SJSA1 (cell line): Measurements from ENCODE around the gene B3GAT1. TPM values are rescaled to one million over a fixed set of nuclear protein-coding genes. Genes with fewer than 3 reads are reported as not detected.
"Not testable (repeated sequence)": the region's sequence is repeated elsewhere in the genome, so short reads cannot be mapped to it uniquely, and the experiment has no call there.

ENCODE experiments used
- DNase-seq, 2 experiments: peaks; one replicate each; pipeline ENCODE4 v3.0.0-alpha.2; 2015 to 2020; ENCODE audit warnings: low spot score in 2 of 2, low read depth in 1 of 2
- H3K27ac ChIP-seq: fragments of 250-450 bp; sonication (Bioruptor Pico); 2 replicates; pipeline ENCODE4 v1.5.1; 2020; ENCODE audit warnings: mild to moderate bottlenecking, moderate library complexity
- H3K27me3 ChIP-seq: fragments of 250-450 bp; sonication (Bioruptor Pico); replicated peaks from 2 replicates; pipeline ENCODE4 v1.5.1; 2020; ENCODE audit warnings: mild to moderate bottlenecking, moderate library complexity
- H3K36me3 ChIP-seq: fragments of 250-450 bp; sonication (Bioruptor Pico); 2 replicates; pipeline ENCODE4 v1.5.1; 2020; ENCODE audit warnings: mild to moderate bottlenecking
- H3K4me1 ChIP-seq: fragments of 250-450 bp; sonication (Bioruptor Pico); replicated peaks from 2 replicates; pipeline ENCODE4 v1.6.1; 2021; ENCODE audit warnings: mild to moderate bottlenecking
- H3K4me3 ChIP-seq: fragments of 250-450 bp; sonication (Bioruptor Pico); 2 replicates; pipeline ENCODE4 v1.5.1; 2020; ENCODE audit warnings: mild to moderate bottlenecking
- H3K9me3 ChIP-seq: fragments of 250-450 bp; sonication (Bioruptor Pico); replicated peaks from 2 replicates; pipeline ENCODE4 v1.5.1; 2020; ENCODE audit warnings: mild to moderate bottlenecking
- total RNA-seq: library from RNA; depleted of rRNA; stranded (reverse); fragments of >200 nt; shearing (Covaris generic); gene quantifications from 2 replicates; pipeline ENCODE4 v1.2.3, GENCODE V29; 2014; rRNA removed

Gene B3GAT1, protein sequence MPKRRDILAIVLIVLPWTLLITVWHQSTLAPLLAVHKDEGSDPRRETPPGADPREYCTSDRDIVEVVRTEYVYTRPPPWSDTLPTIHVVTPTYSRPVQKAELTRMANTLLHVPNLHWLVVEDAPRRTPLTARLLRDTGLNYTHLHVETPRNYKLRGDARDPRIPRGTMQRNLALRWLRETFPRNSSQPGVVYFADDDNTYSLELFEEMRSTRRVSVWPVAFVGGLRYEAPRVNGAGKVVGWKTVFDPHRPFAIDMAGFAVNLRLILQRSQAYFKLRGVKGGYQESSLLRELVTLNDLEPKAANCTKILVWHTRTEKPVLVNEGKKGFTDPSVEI
- total RNA-seq, result not detected in 2 replicates

- no peak within 1 kb of the TSS for H3K4me3 ChIP-seq
- no peaks in the 10 kb centered on the region for H3K36me3 ChIP-seq
- no peak within 1 kb of the TSS for H3K27ac ChIP-seq
- no peak for DNase-seq
- H3K27me3 ChIP-seq, result peaks cover 12% of the 10 kb centered on the region; the same call in 1 of the 2 replicates
- no peaks in the 10 kb centered on the region for H3K4me1 ChIP-seq
- no peaks in the 10 kb centered on the region for H3K9me3 ChIP-seq
Measured at GRCh38 chr11:134412203-134413042, at the start of gene B3GAT1. Gene B3GAT1 (minus strand): TSS chr11:134412242. CDS start chr11:134387659, 24,583 bp downstream.

- DNase-seq, result no peak
- no peaks in the 10 kb centered on the region for H3K27me3 ChIP-seq
- H3K36me3 ChIP-seq, result no peaks in the 10 kb centered on the region
- H3K9me3 ChIP-seq, result no peaks in the 10 kb centered on the region
- no peaks in the 10 kb centered on the region for H3K4me1 ChIP-seq
- no peak overlapping the region for H3K4me3 ChIP-seq
- no peak overlapping the region for H3K27ac ChIP-seq
Measured at GRCh38 chr11:134461621-134462020, 49.6 kb upstream of the B3GAT1 start.

GRCh38 chr11:134460881-134461280, 48.8 kb upstream of the B3GAT1 start:
- Histone ChIP-seq H3K4me1 (no peaks in the 10 kb centered on the region), H3K36me3 (no peaks in the 10 kb centered on the region), H3K4me3 (no peak overlapping the region), H3K9me3 (no peaks in the 10 kb centered on the region), H3K27ac (no peak overlapping the region), H3K27me3 (no peaks in the 10 kb centered on the region)
- DNase-seq, result no peak

DNA sequence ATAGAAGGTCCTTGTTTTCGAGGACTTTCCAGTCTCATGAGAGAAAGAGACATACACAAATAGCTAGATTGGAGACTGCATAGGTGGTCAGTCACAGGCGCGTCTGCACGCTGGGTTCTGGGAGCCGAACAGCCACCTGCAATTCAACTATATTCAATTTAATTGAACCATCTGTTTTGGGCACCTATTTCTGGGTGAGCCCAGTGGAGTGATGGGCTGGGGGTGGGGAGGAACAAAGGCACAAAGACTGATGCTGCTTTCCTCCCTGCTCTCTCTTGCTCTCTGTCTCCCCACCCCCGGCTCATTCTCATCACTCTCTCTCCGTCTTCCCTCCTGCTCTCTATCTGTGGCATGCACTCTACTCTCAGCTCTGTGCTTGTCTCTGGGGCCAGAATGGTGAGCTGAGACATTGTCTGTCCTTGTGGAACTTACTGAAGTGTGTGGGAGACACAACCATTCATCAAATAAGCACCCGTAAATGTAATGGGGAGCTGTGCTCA, 48.1 kb upstream of the B3GAT1 start:
- Histone ChIP-seq H3K27me3 (no peaks in the 10 kb centered on the region), H3K36me3 (no peaks in the 10 kb centered on the region), H3K27ac (no peak overlapping the region), H3K4me3 (no peak overlapping the region), H3K9me3 (no peaks in the 10 kb centered on the region), H3K4me1 (no peaks in the 10 kb centered on the region)
- no peak for DNase-seq

GRCh38 chr11:134459246-134460061, 47.4 kb upstream of the B3GAT1 start:
- no peaks in the 10 kb centered on the region for H3K9me3 ChIP-seq
- no peak overlapping the region for H3K4me3 ChIP-seq
- H3K36me3 ChIP-seq, result no peaks in the 10 kb centered on the region
- H3K27ac ChIP-seq, result no peak overlapping the region
- no peaks in the 10 kb centered on the region for H3K4me1 ChIP-seq
- no peaks in the 10 kb centered on the region for H3K27me3 ChIP-seq
- no peak for DNase-seq

DNA sequence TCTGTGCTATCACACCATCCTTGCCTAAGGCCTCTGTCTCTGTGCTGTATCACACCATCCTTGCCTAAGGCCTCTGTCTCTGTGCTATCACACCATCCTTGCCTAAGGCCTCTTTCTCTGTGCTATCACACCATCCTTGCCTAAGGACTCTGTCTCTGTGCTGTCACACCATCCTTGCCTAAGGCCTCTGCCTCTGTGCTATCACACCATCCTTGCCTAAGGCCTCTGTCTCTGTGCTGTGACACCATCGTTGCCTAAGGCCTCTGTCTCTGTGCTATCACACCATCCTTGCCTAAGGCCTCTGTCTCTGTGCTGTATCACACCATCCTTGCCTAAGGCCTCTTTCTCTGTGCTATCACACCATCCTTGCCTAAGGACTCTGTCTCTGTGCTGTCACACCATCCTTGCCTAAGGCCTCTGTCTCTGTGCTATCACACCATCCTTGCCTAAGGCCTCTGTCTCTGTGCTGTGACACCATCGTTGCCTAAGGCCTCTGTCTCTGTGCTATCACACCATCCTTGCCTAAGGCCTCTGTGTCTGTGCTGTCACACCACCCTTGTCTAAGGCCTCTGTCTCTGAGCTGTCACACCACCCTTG, 45.5 kb upstream of the B3GAT1 start:
- not testable (repeated sequence) for H3K4me1 ChIP-seq, H3K9me3 ChIP-seq, H3K36me3 ChIP-seq, H3K27me3 ChIP-seq, H3K4me3 ChIP-seq, DNase-seq, H3K27ac ChIP-seq

- H3K27ac ChIP-seq, result no peak overlapping the region
- no peak for DNase-seq
- H3K36me3 ChIP-seq, result no peaks in the 10 kb centered on the region
- H3K4me1 ChIP-seq, result no peaks in the 10 kb centered on the region
- H3K27me3 ChIP-seq, result no peaks in the 10 kb centered on the region
- H3K4me3 ChIP-seq, result no peak overlapping the region
- H3K9me3 ChIP-seq, result no peaks in the 10 kb centered on the region
Measured at GRCh38 chr11:134455516-134455915, 43.5 kb upstream of the B3GAT1 start.

DNA sequence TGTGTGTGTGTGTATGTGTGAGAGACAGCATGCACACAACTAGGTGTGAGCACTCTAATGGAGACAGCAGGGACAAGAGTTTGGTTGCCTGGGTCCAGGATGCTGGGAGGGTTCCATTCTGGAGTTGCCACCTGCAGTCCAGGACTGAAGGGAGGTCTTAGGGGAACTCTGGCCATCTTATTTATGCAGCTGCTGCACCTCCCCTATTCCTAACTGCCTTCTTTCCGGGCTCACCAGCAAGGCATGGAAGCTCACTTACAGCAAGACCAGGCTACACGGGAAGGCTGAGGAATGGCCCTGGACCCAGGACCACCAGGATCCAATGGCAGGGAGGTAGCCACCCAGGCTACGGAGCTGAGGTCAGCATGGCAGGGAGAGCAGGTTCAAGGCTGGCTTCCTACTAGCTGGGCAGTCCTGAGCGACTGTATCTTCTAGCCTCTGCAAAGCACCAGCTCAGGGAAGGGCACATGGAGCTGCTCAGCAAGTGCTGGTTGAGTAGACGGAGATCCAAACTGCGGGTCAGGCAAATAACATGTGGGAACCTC, 42.2 kb upstream of the B3GAT1 start:
- Histone ChIP-seq H3K27me3 (no peaks in the 10 kb centered on the region), H3K4me3 (no peak overlapping the region), H3K9me3 (no peaks in the 10 kb centered on the region), H3K27ac (no peak overlapping the region), H3K36me3 (no peaks in the 10 kb centered on the region), H3K4me1 (no peaks in the 10 kb centered on the region)
- no peak for DNase-seq

- Histone ChIP-seq H3K9me3 (no peaks in the 10 kb centered on the region), H3K27ac (no peak overlapping the region), H3K36me3 (no peaks in the 10 kb centered on the region), H3K27me3 (no peaks in the 10 kb centered on the region), H3K4me1 (no peaks in the 10 kb centered on the region), H3K4me3 (no peak overlapping the region)
- no peak for DNase-seq
Measured at GRCh38 chr11:134453441-134453840, 41.4 kb upstream of the B3GAT1 start.

DNA sequence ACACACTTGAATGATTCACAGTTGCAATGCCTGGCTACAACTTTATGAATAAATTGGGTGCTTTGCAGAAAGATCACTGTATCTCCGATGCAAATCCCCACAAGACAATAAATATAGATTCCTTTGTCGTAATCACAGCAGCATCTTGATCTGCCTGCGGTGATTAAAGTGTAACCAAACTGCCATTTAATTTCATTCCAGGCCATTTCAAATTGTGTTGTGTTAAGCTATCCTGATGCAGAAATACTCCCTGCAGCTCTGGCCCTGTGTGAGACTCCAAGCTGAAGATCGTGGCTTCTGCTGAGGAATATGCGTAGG, 40.8 kb upstream of the B3GAT1 start:
- no peaks in the 10 kb centered on the region for H3K36me3 ChIP-seq
- no peak for DNase-seq
- no peak overlapping the region for H3K27ac ChIP-seq
- no peak overlapping the region for H3K4me3 ChIP-seq
- no peaks in the 10 kb centered on the region for H3K4me1 ChIP-seq
- no peaks in the 10 kb centered on the region for H3K27me3 ChIP-seq
- no peaks in the 10 kb centered on the region for H3K9me3 ChIP-seq

GRCh38 chr11:134452026-134452837, 40.2 kb upstream of the B3GAT1 start:
- Histone ChIP-seq H3K4me1 (no peaks in the 10 kb centered on the region), H3K27me3 (no peaks in the 10 kb centered on the region), H3K36me3 (no peaks in the 10 kb centered on the region), H3K4me3 (no peak overlapping the region), H3K27ac (no peak overlapping the region), H3K9me3 (no peaks in the 10 kb centered on the region)
- no peak for DNase-seq

DNA sequence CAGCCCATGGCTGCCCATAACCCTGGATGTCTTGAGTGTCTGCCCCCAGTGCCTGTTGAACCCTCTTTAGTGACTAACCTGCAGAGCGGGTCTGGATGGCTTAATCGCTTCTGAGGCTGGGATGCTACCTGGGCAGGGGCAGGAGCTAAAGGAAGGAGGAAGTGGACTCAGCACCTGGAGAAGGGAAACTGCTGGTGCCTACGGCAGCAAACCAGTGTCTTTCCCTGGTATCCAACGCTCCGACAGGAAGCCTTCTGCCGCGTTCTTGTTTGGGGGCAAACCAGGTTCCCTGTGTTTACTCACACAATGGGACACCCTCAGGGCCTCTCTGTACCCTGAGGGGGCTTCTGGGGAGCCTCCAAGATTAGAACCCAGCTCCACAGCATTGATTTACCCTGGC, 38.1 kb upstream of the B3GAT1 start:
- H3K4me1 ChIP-seq, result no peaks in the 10 kb centered on the region
- no peak for DNase-seq
- H3K36me3 ChIP-seq, result no peaks in the 10 kb centered on the region
- no peak overlapping the region for H3K4me3 ChIP-seq
- no peaks in the 10 kb centered on the region for H3K27me3 ChIP-seq
- H3K27ac ChIP-seq, result no peak overlapping the region
- H3K9me3 ChIP-seq, result no peaks in the 10 kb centered on the region
